Lung (tissue), 12 donors: ENCODE data around the gene SACS. TPM values are rescaled to one million over a fixed set of nuclear protein-coding genes. Genes with fewer than 3 reads are reported as not detected.

Experiments used
- ATAC-seq: fragments of 200-7000 bp; cut with Tn5 transposase; one replicate; pipeline ENCODE4 v1.9.1; 2020; ENCODE audit warnings: moderate number of reproducible peaks; ENCODE audit not compliant: insufficient read depth, low FRiP score
- DNase-seq, 3 donors: peaks; one replicate each; pipeline ENCODE4 v3.0.0-alpha.2; 2013 to 2017
- H3K27ac ChIP-seq, 2 donors: one replicate each; pipeline ENCODE4 v1.5.1; 2013; ENCODE audit warnings: mild to moderate bottlenecking in 2 of 2, moderate library complexity in 2 of 2, control low read depth in 1 of 2, inconsistent platforms in 1 of 2, low read depth in 1 of 2, low read length in 1 of 2
- H3K27me3 ChIP-seq, 3 donors: one replicate each; pipeline ENCODE4 v1.5.1; 2013; ENCODE audit warnings: low read length in 2 of 3; ENCODE audit not compliant: control insufficient read depth in 3 of 3, insufficient read depth in 3 of 3
- H3K36me3 ChIP-seq, 4 donors: one replicate each; pipeline ENCODE4 v1.5.1; 2013; ENCODE audit warnings: low read length in 4 of 4, mild to moderate bottlenecking in 1 of 4, moderate library complexity in 1 of 4; ENCODE audit not compliant: control insufficient read depth in 4 of 4, insufficient read depth in 4 of 4
- H3K4me1 ChIP-seq, 5 donors: one replicate each; pipeline ENCODE4 v1.5.1; 2013; ENCODE audit warnings: low read length in 5 of 5, mild to moderate bottlenecking in 2 of 5, moderate library complexity in 1 of 5; ENCODE audit not compliant: control insufficient read depth in 5 of 5, insufficient read depth in 5 of 5
- H3K4me3 ChIP-seq: one replicate; pipeline ENCODE4 v1.5.1; 2013; ENCODE audit warnings: mild to moderate bottlenecking, control low read depth, moderate library complexity
- H3K9ac ChIP-seq, 2 donors: one replicate each; pipeline ENCODE4 v1.5.1; 2013; ENCODE audit warnings: low read length in 2 of 2, control low read depth in 1 of 2; ENCODE audit not compliant: insufficient read depth in 1 of 2
- H3K9me3 ChIP-seq, 4 donors: one replicate each; pipeline ENCODE4 v1.5.1; 2013; ENCODE audit warnings: low read length in 3 of 4, mild to moderate bottlenecking in 1 of 4, moderate library complexity in 1 of 4; ENCODE audit not compliant: control insufficient read depth in 4 of 4, insufficient read depth in 3 of 4
- WGBS, 2 donors: extraction: QIAGEN DNeasy Blood & Tissue Kit; methylation state at CpG; one replicate each; pipeline ENCODE4 v1.1.7; 2013; 5-methylcytosine and 5-hydroxymethylcytosine counted together
- polyA plus RNA-seq, 2 donors: library from polyadenylated mRNA; stranded (reverse); fragments of 200-250 nt; gene quantifications; one replicate each; pipeline ENCODE4 v1.2.1, GENCODE V29; 2013
- total RNA-seq, 2 donors: library from RNA; depleted of rRNA in 1 of 2; stranded (reverse); fragments of >200 nt in 1 of 2; gene quantifications; one replicate each; pipeline ENCODE4 v1.2.1, GENCODE V29; 2014 to 2021
- TF ChIP-seq, protein P1 (sequence below): IDR thresholded peaks from 2 replicates; pipeline ENCODE4 v1.5.1; 2012; ENCODE audit warnings: mild to moderate bottlenecking; ENCODE audit errors: control extremely low read depth, extremely low read depth
- donor health status: control.
- donor health status: control.
- donor health status: Bipolar disorder and iron deficiency.
- donor health status: healthy.
- donor health status: DM: yes; HTN: yes; CAD: no.

The SACS gene
- total and polyA plus RNA-seq, 4 donors: 2.5 to 21.7 (median 7.0) TPM

DNA sequence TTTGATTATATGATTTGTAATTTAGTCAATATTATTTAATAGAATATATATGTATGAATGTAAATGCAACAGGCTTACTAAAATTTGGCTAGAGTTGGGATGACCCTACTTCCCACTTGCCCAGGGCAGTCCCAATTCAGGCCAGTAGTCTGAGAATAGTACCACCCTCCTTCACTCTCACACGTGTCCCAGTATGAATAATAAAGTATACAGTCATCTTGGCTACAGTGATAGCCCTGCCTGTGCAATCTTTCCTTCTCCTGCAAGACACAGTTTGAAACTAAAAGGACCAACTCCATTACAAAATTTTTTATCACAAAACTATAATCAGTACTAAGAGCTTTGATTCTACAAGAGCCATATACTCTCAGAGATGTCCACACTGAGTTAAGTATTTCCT is 76.2 kb downstream of the SACS start:
- Histone ChIP-seq H3K27ac (no peak overlapping the region), H3K27me3 (no peaks in the 10 kb centered on the region), H3K9ac (no peak overlapping the region), H3K36me3 (peaks cover 14 to 39% (median 28%) of the 10 kb centered on the region in 4 donors), H3K9me3 (no peaks in the 10 kb centered on the region), H3K4me1 (no peaks in the 10 kb centered on the region), H3K4me3 (no peak overlapping the region)
- 88 to 93% methylated on average over 1 of the region's 1 CpG for WGBS, 2 donors
- DNase-seq (no peak), ATAC-seq (no peak)
- TF ChIP-seq, protein P1, sequence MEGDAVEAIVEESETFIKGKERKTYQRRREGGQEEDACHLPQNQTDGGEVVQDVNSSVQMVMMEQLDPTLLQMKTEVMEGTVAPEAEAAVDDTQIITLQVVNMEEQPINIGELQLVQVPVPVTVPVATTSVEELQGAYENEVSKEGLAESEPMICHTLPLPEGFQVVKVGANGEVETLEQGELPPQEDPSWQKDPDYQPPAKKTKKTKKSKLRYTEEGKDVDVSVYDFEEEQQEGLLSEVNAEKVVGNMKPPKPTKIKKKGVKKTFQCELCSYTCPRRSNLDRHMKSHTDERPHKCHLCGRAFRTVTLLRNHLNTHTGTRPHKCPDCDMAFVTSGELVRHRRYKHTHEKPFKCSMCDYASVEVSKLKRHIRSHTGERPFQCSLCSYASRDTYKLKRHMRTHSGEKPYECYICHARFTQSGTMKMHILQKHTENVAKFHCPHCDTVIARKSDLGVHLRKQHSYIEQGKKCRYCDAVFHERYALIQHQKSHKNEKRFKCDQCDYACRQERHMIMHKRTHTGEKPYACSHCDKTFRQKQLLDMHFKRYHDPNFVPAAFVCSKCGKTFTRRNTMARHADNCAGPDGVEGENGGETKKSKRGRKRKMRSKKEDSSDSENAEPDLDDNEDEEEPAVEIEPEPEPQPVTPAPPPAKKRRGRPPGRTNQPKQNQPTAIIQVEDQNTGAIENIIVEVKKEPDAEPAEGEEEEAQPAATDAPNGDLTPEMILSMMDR: no peak

DNA sequence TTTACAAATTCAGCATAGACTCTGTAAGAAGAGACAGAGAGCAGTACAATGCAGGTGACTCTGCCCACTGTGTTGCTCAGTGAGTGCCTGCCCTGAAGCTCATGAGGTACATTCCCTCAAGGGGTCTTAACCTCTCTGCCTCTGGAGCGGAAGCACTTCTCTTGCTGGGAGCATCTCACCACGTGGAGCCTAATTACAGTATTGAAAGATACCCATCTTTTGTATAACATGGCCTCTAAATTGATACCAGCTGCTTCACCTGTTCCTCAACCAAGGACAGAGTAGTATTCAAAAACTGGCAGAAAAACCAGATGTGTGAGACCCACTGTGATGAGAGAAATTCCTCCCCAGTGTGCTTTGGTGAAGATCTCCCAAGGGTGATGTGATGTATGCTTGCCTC is 77.1 kb downstream of the SACS start:
- ATAC-seq (no peak), DNase-seq (no peak)
- H3K36me3 ChIP-seq: peaks cover 16 to 34% (median 29%) of the 10 kb centered on the region in 4 donors
- no peak overlapping the region for H3K9ac ChIP-seq
- H3K27me3 ChIP-seq: no peaks in the 10 kb centered on the region
- H3K4me1 ChIP-seq: no peaks in the 10 kb centered on the region
- 87 to 97% methylated on average over 2 of the region's 2 CpGs for WGBS, 2 donors
- no peak overlapping the region for H3K27ac ChIP-seq
- H3K9me3 ChIP-seq: no peaks in the 10 kb centered on the region
- TF ChIP-seq, protein P1: no peak
- no peak overlapping the region for H3K4me3 ChIP-seq

DNA sequence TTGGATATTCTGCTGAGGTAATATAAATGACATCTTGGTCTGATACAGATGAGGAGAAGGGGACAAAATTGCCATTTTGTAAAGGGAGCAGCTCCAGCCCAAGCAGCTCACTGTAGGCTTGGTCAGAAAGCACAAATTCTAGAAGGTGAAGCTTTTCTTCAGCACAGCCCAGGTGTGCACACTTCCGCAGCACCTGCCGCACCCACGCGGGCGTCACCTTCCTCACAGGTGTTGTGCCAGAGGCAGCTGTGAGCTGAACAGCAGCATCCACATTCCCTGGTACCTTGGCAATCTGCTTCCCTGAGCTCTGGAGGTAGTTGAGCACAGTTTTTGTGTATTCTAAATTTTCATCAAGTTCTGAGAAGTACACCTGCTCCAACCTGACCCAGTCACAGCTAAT is 79.0 kb downstream of the SACS start:
- no peak overlapping the region for H3K27ac ChIP-seq
- peaks cover 16 to 38% (median 31%) of the 10 kb centered on the region in 4 donors for H3K36me3 ChIP-seq
- WGBS, 2 donors: 97 to 98% methylated on average over 5 of the region's 5 CpGs
- H3K27me3 ChIP-seq: no peaks in the 10 kb centered on the region
- TF ChIP-seq, protein P1: no peak
- H3K9ac ChIP-seq: no peak overlapping the region
- ATAC-seq (no peak), DNase-seq (no peak)
- no peaks in the 10 kb centered on the region for H3K9me3 ChIP-seq
- H3K4me3 ChIP-seq: no peak overlapping the region
- peaks cover 0 to 6% (median 0%) of the 10 kb centered on the region in 5 donors for H3K4me1 ChIP-seq

DNA sequence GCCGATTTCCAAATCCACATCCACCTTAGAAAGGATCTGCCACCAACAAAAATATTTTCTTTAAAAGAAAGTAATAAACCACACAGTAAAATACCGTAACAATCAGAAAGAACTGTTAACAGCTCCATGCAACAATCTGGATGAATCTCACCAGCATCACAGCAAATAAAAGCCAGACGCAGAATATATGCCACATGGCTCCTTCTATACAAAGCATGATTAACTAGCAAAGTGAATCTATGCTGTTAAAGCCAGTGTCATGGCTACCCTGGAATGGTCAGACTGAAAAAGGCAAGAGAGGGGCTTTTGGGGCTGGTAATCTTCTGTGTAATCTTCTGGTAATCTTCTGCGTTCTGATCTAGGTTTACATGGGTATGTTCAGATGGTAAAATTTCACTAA is 81.3 kb downstream of the SACS start:
- TF ChIP-seq, protein P1: no peak
- ATAC-seq (no peak), DNase-seq (no peak)
- Histone ChIP-seq H3K9ac (no peak overlapping the region), H3K4me1 (peaks cover 0 to 10% (median 0%) of the 10 kb centered on the region in 5 donors), H3K36me3 (peaks cover 17 to 40% (median 34%) of the 10 kb centered on the region in 4 donors), H3K27ac (no peak overlapping the region), H3K9me3 (no peaks in the 10 kb centered on the region), H3K4me3 (no peak overlapping the region), H3K27me3 (no peaks in the 10 kb centered on the region)
- WGBS, 2 donors: 70 to 73% methylated on average over 4 of the region's 4 CpGs
